HepG2 (cell line): ENCODE measurements around the gene SCUBE2. TPM values are rescaled to one million over a fixed set of nuclear protein-coding genes. Genes with fewer than 3 reads are reported as not detected.

Experiments
- ATAC-seq: fragments of 200-7000 bp; cut with Tn5 transposase; 3 replicates; pipeline ENCODE4 v1.9.1; 2020; ENCODE audit warnings: mild to moderate bottlenecking, moderate library complexity
- BruUV-seq: library from RNA; stranded (reverse); fragments of 400-500 nt; replicated peaks from 2 replicates; lab custom pipeline; 2021; lab: Mats Ljungman, UMichigan
- CTCF ChIA-PET: fragments of 300-600 bp; formaldehyde crosslinking; extraction: SDS; loops from one replicate; lab custom pipeline; 2021; ENCODE audit warnings: low total read pairs, inconsistent platforms, low intra/inter-chr PET ratio; lab: Yijun Ruan, JAX
- POLR2A ChIA-PET: fragments of 350-600 bp; sonication (Branson Sonifier 250); formaldehyde crosslinking; loops from one replicate; lab custom pipeline; 2020; ENCODE audit warnings: antibody characterized with exemption, inconsistent platforms; lab: Yijun Ruan, JAX
- DNase-seq: peaks from one replicate; pipeline ENCODE4 v3.0.0-alpha.2; 2015; ENCODE audit warnings: low spot score
- FAIRE-seq: peaks from 3 replicates; lab custom pipeline; 2011; peaks lifted over from hg19 to GRCh38; lab: Jason Lieb, UNC
- H2AFZ ChIP-seq: one replicate; pipeline ENCODE4 v1.6.1; 2011; ENCODE audit warnings: low read length, inconsistent platforms
- H3K27ac ChIP-seq: fragments of 300-600 bp; 3 replicates; pipeline ENCODE4 v1.8.0; 2011; ENCODE audit warnings: mixed run types, mild to moderate bottlenecking, mixed read lengths, low read length, inconsistent platforms; ENCODE audit not compliant: insufficient read depth; ENCODE audit errors: extremely low read length
- H3K27me3 ChIP-seq, 2 experiments: fragments of 200-600 bp in 1 of 2; 2 replicates in 1 of 2; 3 replicates in 1 of 2; pipeline versions ENCODE4 v1.6.0 to v1.8.0; 2011; ENCODE audit warnings: low read length in 2 of 2, mild to moderate bottlenecking in 2 of 2, moderate library complexity in 2 of 2, inconsistent platforms in 1 of 2; ENCODE audit not compliant: insufficient read depth in 2 of 2, control insufficient read depth in 1 of 2
- H3K36me3 ChIP-seq, 2 experiments: fragments of 200-600 bp in 1 of 2; replicated peaks in 1 of 2; 2 replicates in 1 of 2; 3 replicates in 1 of 2; pipeline versions ENCODE4 v1.5.1 to v1.8.0; 2011; ENCODE audit warnings: low read length in 2 of 2, inconsistent platforms in 1 of 2; ENCODE audit not compliant: insufficient read depth in 2 of 2, control insufficient read depth in 1 of 2
- H3K4me1 ChIP-seq: 2 replicates; pipeline ENCODE4 v1.5.1; 2012; ENCODE audit warnings: low read length, inconsistent platforms; ENCODE audit not compliant: insufficient read depth
- H3K4me2 ChIP-seq: 2 replicates; pipeline ENCODE4 v1.6.0; 2011; ENCODE audit warnings: low read depth, low read length, inconsistent platforms
- H3K4me3 ChIP-seq, 3 experiments: fragments of 200-600 bp in 1 of 3; sonication (generic), shearing (Covaris generic) in 1 of 3; replicated peaks in 1 of 3; 2 replicates each; pipeline ENCODE4 v1.5.1; 2011 to 2016; ENCODE audit warnings: low read length in 3 of 3, inconsistent platforms in 2 of 3, low read depth in 2 of 3, mild to moderate bottlenecking in 2 of 3, control low read depth in 1 of 3, mixed read lengths in 1 of 3; ENCODE audit not compliant: insufficient read depth in 1 of 3
- H3K79me2 ChIP-seq: one replicate; pipeline ENCODE4 v1.6.1; 2011; ENCODE audit warnings: low read length, inconsistent platforms; ENCODE audit not compliant: insufficient read depth
- H3K9ac ChIP-seq: 2 replicates; pipeline ENCODE4 v1.6.0; 2011; ENCODE audit warnings: mild to moderate bottlenecking, low read depth, low read length, inconsistent platforms; ENCODE audit not compliant: insufficient read depth
- H3K9me3 ChIP-seq: 2 replicates; pipeline ENCODE4 v1.5.1; 2012; ENCODE audit warnings: mild to moderate bottlenecking, low read length
- H4K20me1 ChIP-seq: 2 replicates; pipeline ENCODE4 v1.6.0; 2011; ENCODE audit warnings: inconsistent platforms, mild to moderate bottlenecking, low read length, moderate library complexity; ENCODE audit not compliant: insufficient read depth
- AHR ChIP-seq: IDR thresholded peaks from 2 replicates; pipeline ENCODE4 v1.6.1; 2018; ENCODE audit warnings: missing genetic modification reagents, missing compliant biosample characterization
- BHLHE40 ChIP-seq: IDR thresholded peaks from 2 replicates; pipeline ENCODE4 v1.6.1; 2011; ENCODE audit warnings: low read length, improper control_type of control experiment
- EEA1 ChIP-seq: sonication (generic); formaldehyde crosslinking; IDR thresholded peaks from 2 replicates; pipeline ENCODE4 v1.5.1; 2020; ENCODE audit warnings: mild to moderate bottlenecking, missing genetic modification reagents, borderline replicate concordance
- HNRNPLL ChIP-seq: fragments of 200-400 bp; formaldehyde crosslinking; IDR thresholded peaks from 2 replicates; pipeline ENCODE4 v1.6.1; 2017; ENCODE audit warnings: mild to moderate bottlenecking, low read depth, low read length; ENCODE audit not compliant: poor library complexity, severe bottlenecking
- KDM5B ChIP-seq: sonication (generic); formaldehyde crosslinking; IDR thresholded peaks from 2 replicates; pipeline ENCODE4 v1.4.0; 2020; ENCODE audit warnings: missing genetic modification reagents, mild to moderate bottlenecking, borderline replicate concordance
- KLF12 ChIP-seq: sonication (generic); formaldehyde crosslinking; IDR thresholded peaks from 2 replicates; pipeline ENCODE4 v1.4.0; 2020; ENCODE audit warnings: missing genetic modification reagents, borderline replicate concordance
- NFIC ChIP-seq: IDR thresholded peaks from 2 replicates; pipeline ENCODE4 v1.6.1; 2012; ENCODE audit warnings: mild to moderate bottlenecking, low read length, inconsistent platforms
- RORA ChIP-seq: sonication (generic); formaldehyde crosslinking; IDR thresholded peaks from 2 replicates; pipeline ENCODE4 v1.5.0; 2020; ENCODE audit warnings: mild to moderate bottlenecking, missing genetic modification reagents, moderate library complexity
- ZBTB8A ChIP-seq: sonication (generic); formaldehyde crosslinking; IDR thresholded peaks from 2 replicates; pipeline ENCODE4 v1.4.0; 2020; ENCODE audit warnings: mild to moderate bottlenecking, low read depth, missing genetic modification reagents, borderline replicate concordance
- ZGPAT ChIP-seq: IDR thresholded peaks from 2 replicates; pipeline ENCODE4 v1.6.1; 2016; ENCODE audit warnings: mild to moderate bottlenecking
- ZSCAN21 ChIP-seq: sonication (generic); formaldehyde crosslinking; IDR thresholded peaks from 2 replicates; pipeline ENCODE4 v1.8.0; 2022; ENCODE audit warnings: mild to moderate bottlenecking, missing genetic modification reagents, moderate library complexity, borderline replicate concordance
- WGBS: methylation state at CpG from one replicate; pipeline ENCODE4 v1.1.6; 2017; ENCODE audit warnings: low lambda C conversion rate; 5-methylcytosine and 5-hydroxymethylcytosine counted together
- in situ Hi-C: cut with HindIII; loops from 2 replicates; pipeline ENCODE4 v1.10.0; 2017; ENCODE audit warnings: low pct_unique_long_range_greater_than_20kb; ENCODE audit not compliant: extremely low pct_ligation_motif_present
- intact Hi-C: fragments of 100-400 bp; cut with micrococcal nuclease; formaldehyde crosslinking; loops from one replicate; pipeline ENCODE4 v1.10.0; 2022; ENCODE audit not compliant: unreplicated experiment
- polyA plus RNA-seq, 8 experiments: library from polyadenylated mRNA; depleted of rRNA in 3 of 8; stranded (reverse) in 7 of 8; unstranded in 1 of 8; fragments of >200 nt; fragmentation: Illumina TruSeq in 4 of 8; extraction: Trizol in 4 of 8; gene quantifications; 2 replicates each; pipeline versions ENCODE4 v1.2.1 to v1.2.3, GENCODE V29; 2011 to 2016; ENCODE audit warnings: low read depth in 4 of 8, missing spikeins in 1 of 8, mixed read lengths in 1 of 8; ENCODE audit not compliant: insufficient read depth in 1 of 8
- total RNA-seq, 5 experiments: library from RNA; depleted of rRNA; stranded (reverse); fragments of >200 nt; fragmentation: Illumina TruSeq; extraction: Trizol; gene quantifications; 2 replicates each; pipeline ENCODE4 v1.2.3, GENCODE V29; 2016; ENCODE audit warnings: low read depth in 1 of 5

Gene SCUBE2
- total and polyA plus RNA-seq, 2 of the 13 experiments (the other 11 are each of a cell fraction or from before 2014, with no cell fraction given) = 0.09 TPM; not detected in 1

GRCh38 chr11:9030601-9031000, 60.8 kb downstream of the SCUBE2 start (continued):
- TF ChIP-seq ZSCAN21 = no peak

DNA sequence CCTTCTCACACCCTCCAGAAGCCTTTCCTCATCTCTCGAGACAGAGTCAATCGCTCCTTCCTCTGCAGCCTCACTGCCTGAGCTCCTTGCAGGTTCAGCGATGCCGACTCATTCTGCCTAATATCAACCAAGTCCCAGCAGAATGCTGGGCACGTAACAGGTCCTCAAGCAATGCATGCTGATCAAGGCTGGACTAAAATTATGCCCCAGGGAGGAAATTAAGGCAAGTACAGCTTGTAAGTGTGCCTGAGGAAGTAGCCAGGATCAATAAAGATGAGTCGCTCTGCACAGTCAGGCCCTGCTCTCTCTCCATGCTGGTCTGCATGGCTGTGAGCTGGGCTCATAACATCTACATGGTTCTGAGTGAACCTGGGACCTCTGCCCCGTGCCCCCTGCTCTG, 62.0 kb downstream of the SCUBE2 start:
- no peak overlapping the region for H2AFZ ChIP-seq
- in situ Hi-C loops (no loop called here), intact Hi-C loops (no loop called here)
- H3K4me1 ChIP-seq = no peaks in the 10 kb centered on the region
- CTCF ChIA-PET = no interaction called here
- peaks cover 0 to 7% of the 10 kb centered on the region in 2 experiments; a peak in 3 of 5 replicates for H3K27me3 ChIP-seq
- no peaks in the 10 kb centered on the region for H3K9me3 ChIP-seq
- no peak overlapping the region for H3K4me3 ChIP-seq
- no peaks in the 10 kb centered on the region for H3K79me2 ChIP-seq
- POLR2A ChIA-PET = no interaction called here
- ATAC-seq (no peak; the same call in 2 of the 3 replicates), DNase-seq (no peak), FAIRE-seq (no peak)
- no peaks in the 10 kb centered on the region for H4K20me1 ChIP-seq
- no TSS peak for BruUV-seq
- H3K27ac ChIP-seq = no peak overlapping the region
- TF ChIP-seq NFIC (no peak), EEA1 (no peak), ZBTB8A (CRISPR knock-in tag) (no peak), BHLHE40 (no peak), KLF12 (CRISPR knock-in tag) (no peak), RORA (no peak), ZGPAT (CRISPR knock-in tag) (no peak), KDM5B (CRISPR knock-in tag) (no peak), HNRNPLL (no peak), AHR (CRISPR knock-in tag) (no peak)
- 49% methylated on average over 6 of the region's 7 CpGs for WGBS
- H3K9ac ChIP-seq = no peak overlapping the region
- no peaks in the 10 kb centered on the region for H3K36me3 ChIP-seq
- H3K4me2 ChIP-seq = no peak overlapping the region
